OCI-LY7 (cell line): ENCODE results near the gene CYP2C19. TPM values are rescaled to one million over a fixed set of nuclear protein-coding genes. Genes with fewer than 3 reads are reported as not detected.
"Not testable (repeated sequence)": the region's sequence is repeated elsewhere in the genome, so short reads cannot be mapped to it uniquely, and the experiment has no call there.

Experiments
- BruUV-seq: library from RNA; stranded (reverse); fragments of 400-500 nt; replicated peaks from 2 replicates; lab custom pipeline; 2021; lab: Mats Ljungman, UMichigan
- CTCF ChIA-PET: fragments of 300-600 bp; sonication (Branson Sonifier 250); formaldehyde crosslinking; loops from one replicate; lab custom pipeline; 2022; ENCODE audit warnings: antibody characterized with exemption; ENCODE audit not compliant: unreplicated experiment; lab: Charles Lee
- POLR2A ChIA-PET: fragments of 300-600 bp; sonication (Branson Sonifier 250); formaldehyde crosslinking; loops from one replicate; lab custom pipeline; 2022; ENCODE audit warnings: antibody characterized with exemption; lab: Charles Lee
- DNase-seq: peaks from one replicate; pipeline ENCODE4 v3.0.0-alpha.2; 2015; ENCODE audit warnings: low spot score
- H2AFZ ChIP-seq: fragments of 200-600 bp; sonication (generic), shearing (Covaris generic); 2 replicates; pipeline ENCODE4 v1.6.1; 2014; ENCODE audit warnings: mild to moderate bottlenecking, antibody characterized with exemption, low read length, moderate library complexity
- H3K27ac ChIP-seq: fragments of 200-600 bp; sonication (generic); 2 replicates; pipeline ENCODE4 v1.5.1; 2014; ENCODE audit warnings: mixed run types, low read depth, mild to moderate bottlenecking, moderate library complexity, low read length, inconsistent platforms; ENCODE audit not compliant: poor library complexity, severe bottlenecking
- H3K36me3 ChIP-seq: fragments of 200-600 bp; sonication (generic); 2 replicates; pipeline ENCODE4 v1.6.1; 2014; ENCODE audit warnings: mild to moderate bottlenecking, antibody characterized with exemption, low read length, moderate library complexity, mixed read lengths; ENCODE audit not compliant: insufficient read depth
- H3K4me1 ChIP-seq: fragments of 200-600 bp; sonication (generic); 2 replicates; pipeline ENCODE4 v1.5.1; 2014; ENCODE audit warnings: mild to moderate bottlenecking, low read length; ENCODE audit not compliant: insufficient read depth, poor library complexity, severe bottlenecking
- H3K4me2 ChIP-seq: fragments of 200-600 bp; sonication (generic); 2 replicates; pipeline ENCODE4 v1.6.1; 2014; ENCODE audit warnings: mild to moderate bottlenecking, low read length
- H3K4me3 ChIP-seq: fragments of 200-600 bp; sonication (generic); 2 replicates; pipeline ENCODE4 v1.5.1; 2014; ENCODE audit warnings: mild to moderate bottlenecking, low read depth, low read length; ENCODE audit not compliant: poor library complexity, severe bottlenecking
- H3K79me2 ChIP-seq: fragments of 200-600 bp; sonication (generic); 2 replicates; pipeline ENCODE4 v1.6.1; 2016; ENCODE audit warnings: low read depth, mild to moderate bottlenecking, low read length, moderate library complexity, mixed read lengths; ENCODE audit not compliant: insufficient read depth
- H3K9me2 ChIP-seq: fragments of 200-600 bp; sonication (generic); 2 replicates; pipeline ENCODE4 v1.6.1; 2016; ENCODE audit warnings: mild to moderate bottlenecking, low read length, mixed read lengths; ENCODE audit not compliant: insufficient read depth
- H3K9me3 ChIP-seq: fragments of 200-600 bp; sonication (generic); 2 replicates; pipeline ENCODE4 v1.6.1; 2014; ENCODE audit warnings: mild to moderate bottlenecking, mixed run types, low read length, mixed read lengths
- H4K20me1 ChIP-seq: fragments of 200-600 bp; sonication (generic); 2 replicates; pipeline ENCODE4 v1.6.1; 2014; ENCODE audit warnings: mild to moderate bottlenecking, antibody characterized with exemption, low read length, moderate library complexity, mixed read lengths; ENCODE audit not compliant: insufficient read depth
- CTCF ChIP-seq: fragments of 200-600 bp; sonication (generic); conservative IDR thresholded peaks from 2 replicates; pipeline ENCODE4 v1.5.1; 2014; ENCODE audit warnings: mild to moderate bottlenecking, antibody characterized with exemption, low read length, moderate library complexity, mixed read lengths
- EZH2phosphoT487 ChIP-seq: fragments of 200-600 bp; sonication (generic); IDR thresholded peaks from 2 replicates; pipeline ENCODE4 v1.6.1; 2018; ENCODE audit warnings: low read depth, borderline replicate concordance, mild to moderate bottlenecking, mixed run types, antibody characterized with exemption, low read length, moderate library complexity, mixed read lengths
- intact Hi-C: fragments of 100-400 bp; cut with micrococcal nuclease; formaldehyde crosslinking; loops from one replicate; pipeline ENCODE4 v1.10.0; 2022; ENCODE audit not compliant: unreplicated experiment
- total RNA-seq, 2 experiments: library from RNA; depleted of rRNA in 1 of 2; stranded (reverse); fragments of >200 nt in 1 of 2; shearing (Covaris generic) in 1 of 2; gene quantifications; 2 replicates each; pipeline ENCODE4 v1.2.3, GENCODE V29; 2014 to 2022

CYP2C19 gene
- total RNA-seq, 2 experiments from 2014 or later, result not detected

GRCh38 chr10:94785211-94785610, 22.7 kb downstream of the CYP2C19 start:
- H3K4me2 ChIP-seq, result no peak overlapping the region
- no peak overlapping the region for H3K4me3 ChIP-seq
- no peaks in the 10 kb centered on the region for H3K9me2 ChIP-seq
- H4K20me1 ChIP-seq, result no peaks in the 10 kb centered on the region
- POLR2A ChIA-PET, result no interaction called here
- H3K79me2 ChIP-seq, result no peaks in the 10 kb centered on the region
- no peak for DNase-seq
- CTCF ChIA-PET, result no interaction called here
- no peak overlapping the region for H2AFZ ChIP-seq
- H3K4me1 ChIP-seq, result no peaks in the 10 kb centered on the region
- no peaks in the 10 kb centered on the region for H3K9me3 ChIP-seq
- no peaks in the 10 kb centered on the region for H3K36me3 ChIP-seq
- intact Hi-C loops, result no loop called here
- no peak overlapping the region for H3K27ac ChIP-seq
- TF ChIP-seq CTCF (no peak), EZH2phosphoT487 (no peak)
- BruUV-seq, result no TSS peak

GRCh38 chr10:94800551-94800950, 38.1 kb downstream of the CYP2C19 start:
- H3K4me1 ChIP-seq, H3K9me2 ChIP-seq, H3K27ac ChIP-seq, CTCF ChIA-PET, H3K9me3 ChIP-seq, intact Hi-C loops, H3K79me2 ChIP-seq, H3K4me2 ChIP-seq, H2AFZ ChIP-seq, H3K4me3 ChIP-seq, POLR2A ChIA-PET, DNase-seq, BruUV-seq, H4K20me1 ChIP-seq, H3K36me3 ChIP-seq: not testable (repeated sequence)

- no peak for TF ChIP-seq CTCF
- TF ChIP-seq EZH2phosphoT487, result no peak
- intact Hi-C loops, result no loop called here
- no peaks in the 10 kb centered on the region for H3K4me1 ChIP-seq
- H2AFZ ChIP-seq, result no peak overlapping the region
- H3K9me2 ChIP-seq, result no peaks in the 10 kb centered on the region
- no peaks in the 10 kb centered on the region for H3K36me3 ChIP-seq
- no peak for DNase-seq
- ChIA-PET CTCF (no interaction called here), POLR2A (no interaction called here)
- no peak overlapping the region for H3K27ac ChIP-seq
- H3K79me2 ChIP-seq, result no peaks in the 10 kb centered on the region
- no peak overlapping the region for H3K4me3 ChIP-seq
- no peaks in the 10 kb centered on the region for H3K9me3 ChIP-seq
- BruUV-seq, result no TSS peak
- no peak overlapping the region for H3K4me2 ChIP-seq
- H4K20me1 ChIP-seq, result no peaks in the 10 kb centered on the region
Measured at GRCh38 chr10:94803307-94803706, 40.8 kb downstream of the CYP2C19 start.

GRCh38 chr10:94830025-94830424, 67.5 kb downstream of the CYP2C19 start:
- H3K4me1 ChIP-seq, H2AFZ ChIP-seq, H3K4me3 ChIP-seq, H3K27ac ChIP-seq, H4K20me1 ChIP-seq, POLR2A ChIA-PET, H3K4me2 ChIP-seq, BruUV-seq, DNase-seq, intact Hi-C loops, H3K9me2 ChIP-seq, H3K9me3 ChIP-seq, H3K79me2 ChIP-seq, H3K36me3 ChIP-seq, CTCF ChIA-PET: not testable (repeated sequence)
